Activated naive CD4-positive, alpha-beta T cell (primary cell): ENCODE data around the gene CLCNKA.
"Not testable (repeated sequence)": the region's sequence is repeated elsewhere in the genome, so short reads cannot be mapped to it uniquely, and the experiment has no call there.

ENCODE experiments used
- DNase-seq, 4 experiments: peaks; one replicate each; lab custom pipeline; 2025; lab: John Stamatoyannopoulos, UW

CLCNKA gene

DNA sequence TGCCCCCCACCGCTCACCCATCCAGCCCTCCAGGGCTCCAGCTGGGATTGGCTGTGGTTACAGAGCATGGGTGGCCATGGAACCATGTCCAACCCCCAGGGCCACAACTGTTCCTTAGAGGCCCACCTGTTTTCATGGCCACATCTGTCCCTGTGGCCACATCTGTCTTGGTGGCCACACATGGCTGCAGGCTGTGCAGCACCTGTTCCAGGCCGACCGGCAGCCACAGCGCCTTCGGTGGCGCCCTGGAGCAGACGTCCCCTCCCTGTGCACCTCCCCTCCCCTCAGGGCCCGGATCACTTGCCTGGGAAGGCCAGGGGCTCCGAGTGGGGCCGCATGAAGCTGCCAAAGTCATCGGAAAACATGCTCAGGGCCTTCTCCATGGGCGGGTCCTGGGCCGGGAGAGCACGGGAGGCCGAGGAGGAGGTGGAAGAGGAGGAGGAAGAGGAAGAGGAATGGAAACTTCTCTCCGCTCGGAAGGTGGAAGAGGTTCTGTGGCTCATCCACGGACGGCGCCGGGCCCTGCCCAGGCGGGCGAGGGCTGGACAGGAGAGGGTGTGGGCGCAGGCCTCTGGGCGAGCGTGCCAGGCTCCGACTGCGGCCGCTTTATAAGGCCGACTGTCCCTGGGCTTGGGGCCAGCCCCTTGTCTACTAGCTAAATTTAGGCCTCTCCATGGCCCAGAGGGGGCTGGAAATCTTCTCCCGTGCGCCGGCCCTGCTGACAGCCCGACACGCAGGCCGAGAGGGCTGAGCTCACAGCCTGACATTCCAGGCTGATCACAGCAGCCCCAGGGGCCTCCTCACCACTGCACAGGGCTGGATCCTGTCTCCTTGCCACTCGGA, 4.2 kb upstream of the CLCNKA start, which contains the start of gene HSPB7:
Gene HSPB7 (minus strand): TSS at position 583 of the 843 bp plus-strand sequence. CDS start 80 bp downstream, at position 503.
- DNase-seq = no peak

DNA sequence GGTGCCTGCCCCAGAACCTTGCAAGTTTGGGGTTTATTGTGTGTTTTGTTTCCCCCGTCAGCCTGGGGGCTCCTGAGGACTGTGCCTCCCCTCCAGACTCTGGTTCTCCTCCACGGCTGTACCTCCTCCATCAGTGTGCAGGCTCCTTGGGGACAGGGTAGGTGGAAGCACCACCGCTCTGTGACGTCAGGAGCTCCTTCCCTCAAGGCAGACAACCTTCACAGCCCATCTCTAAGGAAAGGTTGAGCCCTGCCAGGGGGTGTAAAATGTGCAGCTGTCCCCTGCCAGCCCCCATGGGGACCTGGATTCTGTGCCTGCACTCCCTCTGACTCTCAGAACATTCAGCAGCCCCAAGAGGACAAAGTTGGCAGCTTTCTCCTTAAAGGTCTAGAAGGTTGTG, 3.5 kb upstream of the CLCNKA start:
- no peak for DNase-seq

DNA sequence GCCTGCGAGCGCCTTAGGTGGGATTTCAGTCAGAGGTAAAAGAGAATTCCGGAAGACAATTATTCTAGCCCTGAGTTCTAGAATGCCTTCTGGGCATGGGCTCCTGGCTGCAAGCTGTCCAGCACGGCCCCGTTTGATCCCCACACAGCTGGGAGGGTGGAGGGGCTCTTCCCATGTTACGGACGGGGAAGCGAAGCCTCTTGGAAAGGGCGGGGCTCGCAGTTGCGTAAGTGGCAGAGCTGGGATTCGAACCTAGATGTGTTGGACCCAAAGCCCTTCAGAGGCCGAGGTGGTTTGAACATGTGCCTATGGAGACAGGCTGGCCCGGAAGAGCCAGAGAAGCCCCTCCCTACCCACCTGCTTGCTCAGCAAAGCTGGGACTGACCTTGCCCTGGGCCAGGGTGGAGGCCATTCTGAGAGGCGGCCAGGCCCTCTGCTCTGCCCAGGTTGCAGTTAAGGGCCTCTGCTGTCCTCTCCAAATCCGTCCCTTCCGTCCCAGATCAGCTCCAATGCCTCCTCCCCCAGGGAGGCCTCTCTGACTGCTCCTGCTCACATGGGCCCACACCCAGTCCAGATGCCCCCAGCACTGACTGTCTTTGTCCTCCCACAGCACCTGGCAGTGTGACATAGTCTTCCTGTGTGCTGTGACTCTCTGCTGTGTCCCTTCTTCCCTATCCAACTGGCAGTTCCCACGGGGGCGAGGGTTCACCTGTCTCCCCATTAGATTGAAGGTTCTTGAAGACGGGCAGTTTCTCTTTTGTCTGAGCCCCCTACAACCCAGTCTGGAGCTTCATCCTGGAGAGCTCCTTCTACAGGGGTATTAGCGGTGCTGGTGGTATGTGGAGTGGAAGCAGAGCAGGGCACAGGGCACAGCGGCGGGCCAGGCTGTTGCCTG, 2.8 kb upstream of the CLCNKA start:
- no peak for DNase-seq

DNA sequence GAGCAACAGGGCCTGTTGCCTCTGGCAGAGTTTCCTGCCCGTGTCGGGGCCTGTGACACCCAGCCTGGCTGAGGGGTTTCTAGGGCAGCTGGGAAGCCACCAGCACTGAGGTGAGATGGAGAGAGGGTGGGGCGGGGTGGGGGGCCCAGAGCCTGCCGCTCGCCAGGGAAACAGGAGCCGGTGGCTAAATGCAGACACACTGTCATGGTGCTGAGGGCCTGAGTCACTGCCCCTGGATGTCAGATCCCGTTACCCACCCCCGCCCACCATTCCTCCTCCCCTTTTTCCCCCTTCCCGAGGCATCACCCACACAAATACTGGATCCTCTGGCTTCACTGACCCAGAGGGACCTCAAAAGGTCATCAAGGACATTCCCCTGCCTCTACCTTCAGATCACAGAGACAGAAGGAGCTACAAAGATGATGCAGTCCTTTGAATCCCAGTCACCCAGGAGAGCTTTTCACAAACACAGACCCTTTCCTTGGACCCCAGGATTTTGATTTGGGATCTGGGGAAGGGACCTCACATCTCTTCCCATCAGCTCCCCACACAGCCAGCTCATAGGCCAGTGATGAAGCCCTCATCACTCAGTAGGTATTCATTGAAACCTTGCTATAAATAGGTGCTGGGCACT, 2.1 kb upstream of the CLCNKA start:
- DNase-seq = no peak

GRCh38 chr1:16020325-16020724, 1.5 kb upstream of the CLCNKA start:
- DNase-seq = no peak

DNA sequence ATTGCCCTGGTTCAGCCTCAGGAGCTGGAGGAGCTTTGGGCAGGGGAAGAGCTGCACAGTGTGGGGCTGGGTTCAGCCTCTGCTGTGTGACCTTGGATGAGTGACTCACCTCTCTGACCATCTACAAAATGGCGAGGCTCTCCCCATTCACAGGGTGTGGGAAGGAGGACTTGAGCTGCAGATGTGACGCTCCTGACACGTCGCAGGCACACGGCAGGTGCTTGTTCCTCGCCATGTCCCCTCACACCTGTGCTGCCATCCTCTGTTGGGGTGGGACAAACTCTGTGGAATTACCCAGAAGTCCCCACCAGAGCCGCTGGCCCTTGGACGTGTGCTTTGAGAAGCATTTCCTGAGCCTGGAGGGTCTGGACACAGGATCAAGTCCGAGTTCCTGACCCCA, 958 bp upstream of the CLCNKA start:
- DNase-seq = not testable (repeated sequence)

- DNase-seq = no peak
These were observed 557 bp downstream of the CLCNKA start for GRCh38 chr1:16022393-16022792.

DNA sequence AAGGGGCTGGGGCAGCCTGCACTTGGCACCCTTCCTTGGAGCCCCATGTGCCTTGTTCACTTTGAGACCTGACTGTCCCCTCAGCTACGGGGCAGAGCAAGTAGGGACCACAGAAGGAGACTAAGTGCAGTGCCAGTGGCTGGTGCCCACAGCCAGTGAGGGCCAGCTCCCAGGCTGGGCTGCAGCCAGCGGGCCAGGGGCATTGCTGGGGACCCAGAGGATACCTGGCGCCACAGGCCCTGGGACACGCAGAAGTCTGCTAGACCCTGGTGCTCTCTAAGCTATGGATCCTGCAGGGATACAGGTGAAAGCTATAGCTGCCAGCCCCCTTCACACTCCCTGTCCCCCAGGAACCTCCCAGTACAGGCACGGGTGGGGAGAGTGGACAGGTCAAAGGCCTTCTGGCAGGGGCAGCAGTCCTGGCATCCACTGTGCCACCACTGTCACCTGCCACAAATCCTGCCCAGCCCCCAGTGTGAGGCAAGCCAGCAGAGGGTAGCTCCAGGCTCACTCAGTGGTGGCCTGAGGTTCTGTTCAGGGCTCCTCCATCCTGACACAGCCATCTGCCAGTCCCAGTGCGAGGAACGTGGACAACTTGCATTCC, 1.3 kb downstream of the CLCNKA start:
- no peak for DNase-seq

DNA sequence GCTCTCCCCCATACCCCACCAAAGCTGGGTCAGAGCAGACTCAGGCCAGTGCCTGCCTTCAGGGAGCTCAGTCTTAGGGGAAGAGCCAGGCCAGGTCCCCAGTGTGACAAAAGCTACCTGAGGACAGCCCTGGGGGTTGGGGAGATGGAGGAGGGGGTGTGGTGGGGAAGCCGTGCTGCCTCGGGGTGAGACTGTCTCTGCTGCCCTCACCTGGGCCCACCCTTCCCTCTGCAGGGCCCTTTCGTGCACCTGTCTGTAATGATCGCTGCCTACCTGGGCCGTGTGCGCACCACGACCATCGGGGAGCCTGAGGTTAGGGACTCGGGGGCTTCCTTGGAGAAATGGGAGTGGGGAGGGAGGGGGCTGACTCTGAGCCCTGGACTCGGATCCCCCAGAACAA, 4.5 kb downstream of the CLCNKA start:
- DNase-seq = not testable (repeated sequence)

DNA sequence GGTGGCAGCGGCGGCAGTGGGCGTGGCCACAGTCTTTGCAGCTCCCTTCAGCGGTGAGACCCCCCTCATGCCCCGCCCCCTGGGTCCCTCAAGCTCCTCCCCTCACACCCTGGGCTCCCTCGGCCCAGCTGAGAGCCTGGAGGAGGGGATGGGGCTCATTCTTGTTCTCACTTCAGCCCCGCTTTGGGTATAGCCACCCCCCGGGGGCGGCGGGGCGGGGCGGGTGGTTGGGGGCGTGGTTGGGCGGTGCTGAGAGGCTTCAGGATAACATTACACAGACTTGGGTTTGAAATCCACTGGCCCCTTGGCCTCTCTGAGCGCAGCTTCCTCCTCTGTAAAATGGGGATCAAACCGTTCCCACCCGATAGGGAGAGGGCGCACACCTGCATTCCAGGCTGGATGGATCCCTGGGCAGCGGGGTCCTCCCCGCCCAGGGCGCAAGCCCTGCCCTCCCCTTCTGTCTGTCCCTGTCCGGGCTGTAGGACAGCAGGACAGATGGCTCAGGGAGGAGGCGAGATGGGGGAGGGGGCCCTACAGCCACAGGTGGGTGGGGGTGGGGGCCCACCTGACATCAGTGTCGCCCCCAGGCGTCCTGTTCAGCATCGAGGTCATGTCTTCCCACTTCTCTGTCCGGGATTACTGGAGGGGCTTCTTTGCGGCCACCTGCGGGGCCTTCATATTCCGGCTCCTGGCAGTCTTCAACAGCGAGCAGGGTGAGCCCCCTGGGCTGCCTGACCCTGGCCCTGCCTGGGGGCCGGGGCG, 5.1 kb downstream of the CLCNKA start:
- peak in 3 of 4 experiments; percentile 9 to 48 (median 11) for DNase-seq

DNA sequence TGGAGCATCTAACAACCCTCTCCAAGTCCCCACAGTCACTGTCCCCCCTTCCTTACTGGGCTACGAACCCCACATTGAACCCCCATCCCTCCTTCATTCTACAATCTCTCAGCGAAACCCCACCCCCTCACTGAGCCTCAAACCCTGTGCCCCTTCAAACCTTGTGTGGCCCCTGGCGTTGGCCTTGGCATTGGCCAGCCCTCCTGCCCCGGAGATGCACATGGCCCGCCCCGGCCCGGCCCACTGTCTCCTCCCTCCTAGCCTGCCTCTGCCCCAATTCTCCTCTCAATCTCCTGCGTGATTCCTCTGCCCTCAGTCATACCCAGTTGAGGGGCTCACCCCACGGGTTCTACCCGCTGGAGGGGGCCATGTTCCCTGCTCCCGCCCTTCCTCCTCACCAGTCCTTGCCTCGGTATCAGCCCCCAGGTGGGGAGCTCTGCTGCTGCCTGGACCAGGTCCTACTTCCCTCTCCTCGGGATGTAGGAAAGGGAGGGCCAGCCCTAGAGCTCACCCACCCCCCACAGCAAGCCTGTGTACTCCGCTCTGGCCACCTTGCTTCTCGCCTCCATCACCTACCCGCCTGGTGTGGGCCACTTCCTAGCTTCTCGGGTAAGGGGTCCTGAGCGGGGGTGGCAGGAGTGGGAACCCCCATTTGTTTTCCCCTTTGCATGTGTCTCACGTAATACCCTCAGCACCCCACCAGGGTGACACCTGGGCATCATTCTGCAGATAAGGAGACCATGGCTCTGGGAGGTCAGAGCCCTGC, 6.6 kb downstream of the CLCNKA start:
- DNase-seq = no peak

GRCh38 chr1:16029003-16029268, 7.1 kb downstream of the CLCNKA start:
- DNase-seq = not testable (repeated sequence)

- DNase-seq = no peak
These were observed 7.5 kb downstream of the CLCNKA start for GRCh38 chr1:16029288-16029687.

GRCh38 chr1:16031551-16031950, 9.7 kb downstream of the CLCNKA start:
- DNase-seq = no peak

GRCh38 chr1:16032388-16033102, 10.7 kb downstream of the CLCNKA start:
- peak in 2 of 4 experiments; percentile 10 to 11 for DNase-seq

- not testable (repeated sequence) for DNase-seq
These were observed 11.3 kb downstream of the CLCNKA start for GRCh38 chr1:16033103-16033632.

DNA sequence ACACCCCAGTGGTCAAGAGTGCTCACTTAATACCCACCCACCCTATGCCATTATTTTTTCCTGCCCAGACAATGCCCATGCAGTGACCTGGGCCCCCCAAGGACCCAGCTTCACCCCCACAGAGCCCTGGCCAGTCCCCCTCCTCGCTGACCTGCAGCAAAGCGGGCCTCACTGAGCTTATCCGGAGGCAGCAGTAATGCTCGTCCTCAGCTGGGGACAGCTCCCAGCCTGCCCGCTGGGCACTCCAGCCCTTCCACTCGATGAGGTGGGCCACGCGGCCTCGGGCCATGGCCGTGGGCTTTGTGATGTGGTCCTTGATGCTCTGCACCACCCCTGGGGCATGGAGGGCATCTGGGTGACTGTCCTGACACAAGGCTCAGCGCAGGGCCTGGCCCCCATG, 14.6 kb downstream of the CLCNKA start:
- not testable (repeated sequence) for DNase-seq

- DNase-seq = no peak
These were observed 16.7 kb downstream of the CLCNKA start for GRCh38 chr1:16038620-16038912.

- DNase-seq = not testable (repeated sequence)
These were observed 18.0 kb downstream of the CLCNKA start for GRCh38 chr1:16039871-16040270.

DNA sequence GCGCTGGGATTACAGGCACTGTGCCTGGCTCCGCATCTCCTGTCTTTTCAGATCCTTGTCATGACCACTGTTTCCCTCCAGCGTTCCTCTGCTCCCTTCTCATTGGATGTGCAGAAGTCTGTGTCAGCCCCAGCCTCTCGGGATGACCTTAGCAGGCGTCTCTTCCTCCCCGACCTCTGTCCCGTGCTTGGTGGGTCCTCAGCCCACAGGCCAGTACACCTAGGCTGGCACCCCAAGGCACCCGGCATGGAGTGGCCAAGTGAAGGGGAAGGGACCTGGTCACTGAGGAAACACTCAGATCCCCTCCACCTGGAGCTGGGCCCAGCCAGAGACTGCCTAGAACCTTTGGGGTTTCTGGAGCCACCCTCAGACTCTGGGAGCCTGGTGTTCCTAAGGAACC, 19.4 kb downstream of the CLCNKA start:
- no peak for DNase-seq
